Measurements from ENCODE around the gene UBE2J2.

- TF ChIP-seq CTCF (conservative IDR thresholded peaks at IDR 0.05) (no peak), EZH2 (IDR thresholded peaks at IDR 0.05; ENCODE audit: low read depth) (no peak)
These were observed 55.8 kb downstream of the UBE2J2 start for GRCh38 chr1:1217621-1218523.

Measured in PC-9 (cell line).